Stimulated activated CD8-positive, alpha-beta memory T cell treated with anti-CD3 and anti-CD28 coated beads, Interleukin-4, amount 100 ng/mL, for 48 hours (primary cell): ENCODE results near the gene SH2B3.
A peak's percentile ranks its signal among the peaks of the same experiment; 100 is the strongest.
"Not testable (repeated sequence)": the region's sequence is repeated elsewhere in the genome, so short reads cannot be mapped to it uniquely, and the experiment has no call there.

Experiments used
- DNase-seq: peaks from one replicate; pipeline ENCODE4 v3.0.0-alpha.2; 2020

SH2B3 gene

GRCh38 chr12:111445726-111446581 lies 40.2 kb downstream of the SH2B3 start:
- peak; percentile 23 for DNase-seq

GRCh38 chr12:111446631-111447570 lies 41.2 kb downstream of the SH2B3 start:
- DNase-seq = peak; percentile 21

DNA sequence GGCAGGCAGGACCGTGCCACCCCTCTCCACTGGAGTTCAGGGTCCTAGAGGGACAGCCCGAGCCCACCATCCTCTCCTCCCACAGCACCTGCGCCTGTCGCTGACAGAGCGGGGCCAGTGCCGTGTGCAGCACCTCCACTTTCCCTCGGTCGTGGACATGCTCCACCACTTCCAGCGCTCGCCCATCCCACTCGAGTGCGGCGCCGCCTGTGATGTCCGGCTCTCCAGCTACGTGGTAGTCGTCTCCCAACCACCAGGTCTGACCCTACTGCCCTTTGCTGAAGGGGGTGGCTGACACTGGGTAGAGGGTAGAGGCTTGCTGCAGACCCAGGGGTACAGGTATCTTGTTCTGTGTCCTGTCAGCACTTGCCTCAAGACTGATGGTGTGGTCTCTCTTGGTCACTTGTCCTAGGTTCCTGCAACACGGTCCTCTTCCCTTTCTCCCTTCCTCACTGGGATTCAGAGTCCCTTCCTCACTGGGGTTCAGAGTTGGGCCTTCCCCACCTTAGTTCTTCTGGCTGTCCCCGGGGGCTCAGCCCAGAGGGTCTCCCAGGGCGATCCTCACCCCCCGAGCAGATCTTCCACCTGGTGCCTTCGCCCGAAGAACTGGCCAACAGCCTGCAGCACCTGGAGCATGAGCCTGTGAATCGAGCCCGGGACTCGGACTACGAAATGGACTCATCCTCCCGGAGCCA lies 42.0 kb downstream of the SH2B3 start:
- peak; percentile 22 for DNase-seq

DNA sequence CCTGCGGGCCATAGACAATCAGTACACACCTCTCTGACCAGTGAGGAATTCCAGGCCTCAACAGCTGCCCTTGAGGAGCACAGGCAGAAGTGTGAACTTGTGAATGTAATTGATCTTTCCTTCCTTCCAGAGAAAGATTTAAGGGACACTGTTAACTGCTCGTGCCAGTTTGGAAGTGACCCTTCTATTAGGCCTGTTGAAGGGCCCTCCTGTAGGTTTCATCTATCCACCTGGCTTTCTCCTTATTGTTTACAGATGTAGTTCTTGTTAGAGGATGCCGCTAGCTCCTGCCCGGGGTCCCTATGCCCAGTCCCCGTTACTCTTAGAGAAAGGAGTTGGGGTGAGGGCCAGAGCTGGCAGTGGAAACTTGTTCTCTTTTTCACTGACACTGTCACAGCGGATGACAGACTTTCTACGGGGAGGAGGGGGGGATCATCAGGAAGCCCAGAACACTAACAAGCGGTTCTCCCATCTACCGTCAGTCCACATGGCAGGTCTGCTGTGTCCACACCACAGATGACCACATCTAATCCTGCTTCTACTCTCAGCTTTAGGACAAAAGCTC lies 42.6 kb downstream of the SH2B3 start:
- peak; percentile 22 for DNase-seq

GRCh38 chr12:111448846-111449790 lies 43.4 kb downstream of the SH2B3 start:
- peak; percentile 14 for DNase-seq

DNA sequence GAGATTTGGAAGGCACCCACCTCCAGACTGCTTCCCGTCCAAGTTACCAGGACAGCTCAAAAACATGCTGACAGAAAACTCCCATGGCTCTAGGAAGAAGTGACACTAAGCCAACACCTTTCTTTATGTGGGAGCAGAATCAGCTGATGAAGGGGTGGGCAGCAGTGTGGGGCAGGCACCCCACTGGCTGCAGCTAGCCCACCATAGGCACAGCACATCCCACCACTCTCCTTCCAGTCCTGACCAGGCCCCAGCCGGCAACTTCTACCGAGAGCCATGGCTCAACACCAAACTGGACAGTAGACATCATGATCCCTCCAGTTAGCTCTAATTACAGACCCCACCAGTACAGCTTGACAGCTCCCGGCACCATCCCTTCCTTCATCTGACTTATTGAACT lies 45.0 kb downstream of the SH2B3 start:
- peak; percentile 10 for DNase-seq

- DNase-seq = no peak
Measured at GRCh38 chr12:111451232-111451631, 45.5 kb downstream of the SH2B3 start.

DNA sequence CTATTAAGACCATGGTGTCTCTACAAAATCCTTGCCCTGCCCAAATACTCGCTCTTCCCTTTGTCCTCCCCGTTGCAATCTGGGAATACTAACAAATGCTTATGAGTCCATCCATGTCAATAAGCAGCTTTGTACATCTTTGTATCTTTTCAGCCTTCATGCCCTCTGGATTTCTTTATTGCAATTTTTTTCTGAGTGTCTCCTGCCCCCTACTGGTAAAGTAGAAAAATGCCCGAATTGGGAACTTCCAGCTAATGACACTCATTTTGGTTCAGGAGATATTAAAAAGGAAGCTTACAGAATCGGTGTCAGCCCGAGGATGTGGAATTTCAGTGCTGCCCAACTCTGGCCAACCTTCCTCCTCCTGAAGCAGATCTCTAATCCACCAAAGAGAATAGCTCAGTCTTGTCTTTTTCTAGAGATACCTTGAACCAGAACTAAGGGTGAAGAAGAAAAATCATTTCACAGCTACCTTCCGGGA lies 46.0 kb downstream of the SH2B3 start:
- DNase-seq = peak; percentile 25

- peak; percentile 25 for DNase-seq
Measured at GRCh38 chr12:111453071-111453989, 47.6 kb downstream of the SH2B3 start.

- peak; percentile 12 for DNase-seq
Measured at GRCh38 chr12:111454311-111454710, 48.6 kb downstream of the SH2B3 start.

DNA sequence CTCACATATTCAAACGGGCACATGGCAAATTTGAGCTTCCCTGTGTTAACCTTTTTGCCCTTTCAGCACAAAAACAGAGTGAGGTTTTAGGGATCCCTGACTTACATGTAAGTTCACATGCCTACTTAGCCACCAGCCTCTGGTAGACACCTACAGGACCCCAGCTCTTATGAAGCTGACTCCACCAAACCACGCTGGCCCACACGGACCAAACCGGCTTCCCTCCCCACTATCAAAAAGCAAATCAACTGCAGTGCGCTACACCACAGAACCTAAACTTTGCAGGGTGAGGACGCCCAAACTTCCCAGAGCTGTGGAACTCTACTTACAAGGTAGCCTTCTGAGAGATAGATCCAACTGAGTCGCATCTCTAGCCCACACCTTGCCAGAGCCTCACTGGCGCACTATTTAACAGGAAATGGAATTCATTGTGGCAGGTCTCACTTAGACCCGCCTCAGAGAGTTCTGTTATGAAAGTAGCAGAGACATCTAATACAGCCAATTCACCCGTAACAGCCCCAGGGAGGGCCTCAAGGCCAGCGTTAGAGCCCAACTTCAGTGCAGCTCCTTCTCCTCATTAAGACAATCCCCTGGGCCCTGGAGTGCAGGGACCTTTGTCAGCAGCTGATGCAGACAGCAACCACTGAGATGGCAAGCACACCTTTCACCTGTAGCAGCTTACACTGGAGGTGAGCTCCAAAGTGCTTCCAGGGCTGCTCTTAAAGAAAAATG lies 49.2 kb downstream of the SH2B3 start:
- DNase-seq = peak; percentile 24

GRCh38 chr12:111455448-111456320 lies 50.0 kb downstream of the SH2B3 start:
- DNase-seq = peak; percentile 16

DNA sequence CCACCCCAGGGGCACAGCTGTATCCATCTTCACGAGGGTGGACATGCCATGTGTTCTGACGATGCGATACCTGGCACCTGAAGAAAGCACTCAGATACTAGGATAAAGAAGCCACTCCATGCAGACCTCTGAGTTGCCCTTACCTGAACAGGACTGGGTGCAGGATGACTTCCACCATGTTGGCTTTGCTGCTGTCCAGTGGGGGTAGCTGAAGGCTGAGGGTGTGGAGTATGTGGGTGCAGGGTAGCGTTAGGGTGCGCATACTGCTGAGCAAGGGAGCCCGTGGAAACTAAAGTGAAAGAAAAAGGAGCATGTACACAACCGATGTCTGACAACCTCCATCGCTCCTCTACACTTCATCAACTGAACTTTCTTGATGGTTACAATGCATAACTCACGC lies 51.3 kb downstream of the SH2B3 start:
- peak; percentile 15 for DNase-seq

- DNase-seq = peak; percentile 8
Measured at GRCh38 chr12:111457577-111457976, 51.9 kb downstream of the SH2B3 start.

DNA sequence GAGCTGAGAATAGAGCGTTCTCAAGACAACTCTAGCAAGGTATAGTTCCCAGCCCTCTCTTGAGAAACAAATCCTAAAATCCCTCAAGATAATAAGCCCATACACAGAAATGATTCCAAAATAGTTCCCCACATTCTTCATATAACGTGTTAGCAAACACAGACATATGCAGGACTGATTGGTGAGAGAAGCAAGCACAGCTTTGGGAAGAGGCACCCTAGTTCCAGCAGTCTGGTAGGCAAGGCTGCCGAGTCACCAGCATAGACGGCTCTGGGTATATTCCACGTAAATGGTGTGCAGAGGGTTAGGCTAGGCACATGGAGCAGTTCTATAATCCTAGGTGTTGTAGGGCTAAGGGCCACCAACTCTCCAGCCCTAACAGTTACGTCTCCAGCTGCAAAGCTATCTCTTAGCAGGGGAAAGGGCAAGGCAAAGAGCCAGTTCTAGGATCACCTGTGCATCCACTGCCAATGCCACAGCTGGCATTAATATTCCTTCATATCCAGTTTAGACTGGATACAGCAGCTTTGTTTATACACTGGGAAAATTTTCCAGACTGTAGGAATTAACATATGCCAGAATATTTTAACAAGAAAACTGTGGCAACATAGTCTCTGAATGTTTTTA lies 52.9 kb downstream of the SH2B3 start:
- no peak for DNase-seq

- not testable (repeated sequence) for DNase-seq
Measured at GRCh38 chr12:111460111-111460510, 54.4 kb downstream of the SH2B3 start.

DNA sequence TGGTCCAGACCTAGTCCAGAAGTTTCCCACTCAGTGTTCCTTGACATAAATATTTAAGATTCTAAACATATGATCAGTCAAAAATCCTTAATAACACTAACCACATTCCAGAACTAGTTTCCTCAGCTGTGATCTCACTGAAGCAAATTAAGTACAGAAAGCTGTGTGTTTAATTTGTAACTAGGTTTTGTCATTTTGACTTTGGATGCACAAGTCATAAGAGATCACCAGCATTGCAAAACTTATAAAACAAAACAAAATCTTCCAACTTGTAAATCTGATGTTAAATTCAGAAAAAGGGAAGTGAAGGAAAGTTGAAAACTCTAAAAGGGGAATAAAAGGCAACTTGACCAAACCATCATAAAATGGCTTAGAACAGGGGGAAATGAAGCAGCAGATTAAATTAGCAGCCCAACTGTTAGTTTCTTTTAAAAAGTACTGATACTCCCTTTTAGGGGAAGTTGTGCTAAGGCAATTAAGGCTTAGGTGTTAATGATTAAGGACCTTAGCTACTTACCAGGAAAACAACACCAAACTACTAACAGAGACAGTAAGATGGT lies 56.6 kb downstream of the SH2B3 start:
- DNase-seq = no peak
